K562 (cell line): ENCODE data around the gene MARCO.

ENCODE experiments used
- EP300 ChIP-seq: IDR thresholded peaks from 2 replicates; pipeline ENCODE4 v1.6.1; 2012; ENCODE audit warnings: low read length, improper control_type of control experiment
- EZH2 ChIP-seq: IDR thresholded peaks from 2 replicates; pipeline ENCODE4 v1.6.1; 2012; ENCODE audit warnings: low read depth, mild to moderate bottlenecking, inconsistent platforms, low read length, borderline replicate concordance
- MCM2 ChIP-seq: fragments of 450-650 bp; IDR thresholded peaks from 2 replicates; pipeline ENCODE4 v1.6.1; 2017; ENCODE audit warnings: low read depth, mild to moderate bottlenecking
- OTX1 ChIP-seq: fragments of 450-650 bp; formaldehyde crosslinking; IDR thresholded peaks from 2 replicates; pipeline ENCODE4 v1.4.0; 2022; ENCODE audit warnings: mild to moderate bottlenecking
- RAD21 ChIP-seq, 2 experiments: fragments of 250-450 bp in 1 of 2; fragments of 450-650 bp in 1 of 2; sonication (Bioruptor Pico) in 1 of 2; formaldehyde crosslinking in 1 of 2; IDR thresholded peaks in 1 of 2; conservative IDR thresholded peaks in 1 of 2; 2 replicates each; pipeline versions ENCODE4 v1.4.0 to v1.8.0; 2020 to 2022; ENCODE audit warnings: mild to moderate bottlenecking in 2 of 2, moderate library complexity in 1 of 2
- SRSF9 ChIP-seq: fragments of 200-400 bp; formaldehyde crosslinking; IDR thresholded peaks from 2 replicates; pipeline ENCODE4 v1.6.1; 2017; ENCODE audit warnings: low read depth, low read length, borderline replicate concordance
- TAF1 ChIP-seq: IDR thresholded peaks from 2 replicates; pipeline ENCODE4 v1.6.1; 2011; ENCODE audit warnings: mild to moderate bottlenecking, low read length, moderate library complexity; ENCODE audit not compliant: insufficient read depth, control insufficient read depth, severe bottlenecking; ENCODE audit errors: extremely low read depth
- ZNF274 ChIP-seq: IDR thresholded peaks from 2 replicates; pipeline ENCODE4 v1.6.1; 2011; ENCODE audit warnings: low read depth, mild to moderate bottlenecking, low read length, moderate library complexity, borderline replicate concordance
- ZNF3 ChIP-seq: fragments of 250-450 bp; sonication (Bioruptor Pico); IDR thresholded peaks from 2 replicates; pipeline ENCODE4 v1.5.0; 2021; ENCODE audit warnings: mild to moderate bottlenecking, moderate library complexity
- ZZZ3 ChIP-seq: fragments of 450-650 bp; IDR thresholded peaks from 2 replicates; pipeline ENCODE4 v1.6.1; 2016; ENCODE audit warnings: antibody characterized with exemption, mild to moderate bottlenecking, moderate library complexity
- TF ChIP-seq, protein P1 (sequence below), 3 experiments: IDR thresholded peaks in 2 of 3; conservative IDR thresholded peaks in 1 of 3; 2 replicates each; pipeline ENCODE4 v1.5.1; 2011 to 2012; ENCODE audit warnings: low read length in 3 of 3, mild to moderate bottlenecking in 3 of 3, control low read depth in 2 of 3, improper control_type of control experiment in 1 of 3, inconsistent platforms in 1 of 3, low read depth in 1 of 3, mixed read lengths in 1 of 3, moderate library complexity in 1 of 3; ENCODE audit not compliant: insufficient read depth in 2 of 3
- TF ChIP-seq, protein P2 (sequence below): sonication (generic); formaldehyde crosslinking; IDR thresholded peaks from 2 replicates; pipeline ENCODE4 v1.8.1; 2023; ENCODE audit warnings: mild to moderate bottlenecking, missing genetic modification reagents, moderate library complexity
- TF ChIP-seq, protein P3 (sequence below), 2 experiments: fragments of 450-650 bp; IDR thresholded peaks; 2 replicates each; pipeline ENCODE4 v1.6.1; 2016; ENCODE audit warnings: mild to moderate bottlenecking in 2 of 2, borderline replicate concordance in 1 of 2, low read depth in 1 of 2, moderate library complexity in 1 of 2

DNA sequence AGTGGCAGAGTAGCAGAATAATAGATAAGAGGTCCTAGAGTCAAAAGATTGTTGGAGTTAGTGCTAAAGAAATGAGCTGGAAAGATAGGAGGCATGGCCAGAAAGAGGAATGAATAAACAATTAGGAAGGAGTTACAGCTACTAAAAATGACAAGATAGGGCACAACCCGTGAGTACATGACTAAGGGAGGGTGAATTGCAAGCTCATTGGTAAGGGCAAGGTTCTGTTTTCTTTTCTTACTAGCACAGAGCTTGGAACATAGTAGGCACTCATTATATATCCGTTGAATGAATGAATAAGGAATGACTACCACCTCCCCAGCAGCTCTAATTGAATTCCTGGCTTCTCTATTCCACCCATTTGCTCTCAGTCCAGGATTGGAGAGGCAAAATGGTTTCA is 5.7 kb upstream of the MARCO start:
- TF ChIP-seq, protein P1, sequence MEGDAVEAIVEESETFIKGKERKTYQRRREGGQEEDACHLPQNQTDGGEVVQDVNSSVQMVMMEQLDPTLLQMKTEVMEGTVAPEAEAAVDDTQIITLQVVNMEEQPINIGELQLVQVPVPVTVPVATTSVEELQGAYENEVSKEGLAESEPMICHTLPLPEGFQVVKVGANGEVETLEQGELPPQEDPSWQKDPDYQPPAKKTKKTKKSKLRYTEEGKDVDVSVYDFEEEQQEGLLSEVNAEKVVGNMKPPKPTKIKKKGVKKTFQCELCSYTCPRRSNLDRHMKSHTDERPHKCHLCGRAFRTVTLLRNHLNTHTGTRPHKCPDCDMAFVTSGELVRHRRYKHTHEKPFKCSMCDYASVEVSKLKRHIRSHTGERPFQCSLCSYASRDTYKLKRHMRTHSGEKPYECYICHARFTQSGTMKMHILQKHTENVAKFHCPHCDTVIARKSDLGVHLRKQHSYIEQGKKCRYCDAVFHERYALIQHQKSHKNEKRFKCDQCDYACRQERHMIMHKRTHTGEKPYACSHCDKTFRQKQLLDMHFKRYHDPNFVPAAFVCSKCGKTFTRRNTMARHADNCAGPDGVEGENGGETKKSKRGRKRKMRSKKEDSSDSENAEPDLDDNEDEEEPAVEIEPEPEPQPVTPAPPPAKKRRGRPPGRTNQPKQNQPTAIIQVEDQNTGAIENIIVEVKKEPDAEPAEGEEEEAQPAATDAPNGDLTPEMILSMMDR (IDR thresholded peaks at IDR 0.05 in 2 of 3, conservative IDR thresholded peaks at IDR 0.05 in 1 of 3; ENCODE audit: insufficient read depth in 2 of 3, low read depth in 1 of 3, low read length in 3 of 3): no peak
- TF ChIP-seq MCM2 (no peak), ZZZ3 (no peak), SRSF9 (no peak), TAF1 (no peak), RAD21 (CRISPR knock-in tag; conservative IDR thresholded peaks at IDR 0.05 in 1 of 2, IDR thresholded peaks at IDR 0.05 in 1 of 2) (no peak), ZNF274 (no peak), OTX1 (CRISPR knock-in tag) (no peak), EZH2 (no peak), ZNF3 (CRISPR knock-in tag) (no peak), EP300 (no peak)
- TF ChIP-seq, protein P2, sequence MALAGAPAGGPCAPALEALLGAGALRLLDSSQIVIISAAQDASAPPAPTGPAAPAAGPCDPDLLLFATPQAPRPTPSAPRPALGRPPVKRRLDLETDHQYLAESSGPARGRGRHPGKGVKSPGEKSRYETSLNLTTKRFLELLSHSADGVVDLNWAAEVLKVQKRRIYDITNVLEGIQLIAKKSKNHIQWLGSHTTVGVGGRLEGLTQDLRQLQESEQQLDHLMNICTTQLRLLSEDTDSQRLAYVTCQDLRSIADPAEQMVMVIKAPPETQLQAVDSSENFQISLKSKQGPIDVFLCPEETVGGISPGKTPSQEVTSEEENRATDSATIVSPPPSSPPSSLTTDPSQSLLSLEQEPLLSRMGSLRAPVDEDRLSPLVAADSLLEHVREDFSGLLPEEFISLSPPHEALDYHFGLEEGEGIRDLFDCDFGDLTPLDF (CRISPR knock-in tag): no peak
- TF ChIP-seq, protein P3, sequence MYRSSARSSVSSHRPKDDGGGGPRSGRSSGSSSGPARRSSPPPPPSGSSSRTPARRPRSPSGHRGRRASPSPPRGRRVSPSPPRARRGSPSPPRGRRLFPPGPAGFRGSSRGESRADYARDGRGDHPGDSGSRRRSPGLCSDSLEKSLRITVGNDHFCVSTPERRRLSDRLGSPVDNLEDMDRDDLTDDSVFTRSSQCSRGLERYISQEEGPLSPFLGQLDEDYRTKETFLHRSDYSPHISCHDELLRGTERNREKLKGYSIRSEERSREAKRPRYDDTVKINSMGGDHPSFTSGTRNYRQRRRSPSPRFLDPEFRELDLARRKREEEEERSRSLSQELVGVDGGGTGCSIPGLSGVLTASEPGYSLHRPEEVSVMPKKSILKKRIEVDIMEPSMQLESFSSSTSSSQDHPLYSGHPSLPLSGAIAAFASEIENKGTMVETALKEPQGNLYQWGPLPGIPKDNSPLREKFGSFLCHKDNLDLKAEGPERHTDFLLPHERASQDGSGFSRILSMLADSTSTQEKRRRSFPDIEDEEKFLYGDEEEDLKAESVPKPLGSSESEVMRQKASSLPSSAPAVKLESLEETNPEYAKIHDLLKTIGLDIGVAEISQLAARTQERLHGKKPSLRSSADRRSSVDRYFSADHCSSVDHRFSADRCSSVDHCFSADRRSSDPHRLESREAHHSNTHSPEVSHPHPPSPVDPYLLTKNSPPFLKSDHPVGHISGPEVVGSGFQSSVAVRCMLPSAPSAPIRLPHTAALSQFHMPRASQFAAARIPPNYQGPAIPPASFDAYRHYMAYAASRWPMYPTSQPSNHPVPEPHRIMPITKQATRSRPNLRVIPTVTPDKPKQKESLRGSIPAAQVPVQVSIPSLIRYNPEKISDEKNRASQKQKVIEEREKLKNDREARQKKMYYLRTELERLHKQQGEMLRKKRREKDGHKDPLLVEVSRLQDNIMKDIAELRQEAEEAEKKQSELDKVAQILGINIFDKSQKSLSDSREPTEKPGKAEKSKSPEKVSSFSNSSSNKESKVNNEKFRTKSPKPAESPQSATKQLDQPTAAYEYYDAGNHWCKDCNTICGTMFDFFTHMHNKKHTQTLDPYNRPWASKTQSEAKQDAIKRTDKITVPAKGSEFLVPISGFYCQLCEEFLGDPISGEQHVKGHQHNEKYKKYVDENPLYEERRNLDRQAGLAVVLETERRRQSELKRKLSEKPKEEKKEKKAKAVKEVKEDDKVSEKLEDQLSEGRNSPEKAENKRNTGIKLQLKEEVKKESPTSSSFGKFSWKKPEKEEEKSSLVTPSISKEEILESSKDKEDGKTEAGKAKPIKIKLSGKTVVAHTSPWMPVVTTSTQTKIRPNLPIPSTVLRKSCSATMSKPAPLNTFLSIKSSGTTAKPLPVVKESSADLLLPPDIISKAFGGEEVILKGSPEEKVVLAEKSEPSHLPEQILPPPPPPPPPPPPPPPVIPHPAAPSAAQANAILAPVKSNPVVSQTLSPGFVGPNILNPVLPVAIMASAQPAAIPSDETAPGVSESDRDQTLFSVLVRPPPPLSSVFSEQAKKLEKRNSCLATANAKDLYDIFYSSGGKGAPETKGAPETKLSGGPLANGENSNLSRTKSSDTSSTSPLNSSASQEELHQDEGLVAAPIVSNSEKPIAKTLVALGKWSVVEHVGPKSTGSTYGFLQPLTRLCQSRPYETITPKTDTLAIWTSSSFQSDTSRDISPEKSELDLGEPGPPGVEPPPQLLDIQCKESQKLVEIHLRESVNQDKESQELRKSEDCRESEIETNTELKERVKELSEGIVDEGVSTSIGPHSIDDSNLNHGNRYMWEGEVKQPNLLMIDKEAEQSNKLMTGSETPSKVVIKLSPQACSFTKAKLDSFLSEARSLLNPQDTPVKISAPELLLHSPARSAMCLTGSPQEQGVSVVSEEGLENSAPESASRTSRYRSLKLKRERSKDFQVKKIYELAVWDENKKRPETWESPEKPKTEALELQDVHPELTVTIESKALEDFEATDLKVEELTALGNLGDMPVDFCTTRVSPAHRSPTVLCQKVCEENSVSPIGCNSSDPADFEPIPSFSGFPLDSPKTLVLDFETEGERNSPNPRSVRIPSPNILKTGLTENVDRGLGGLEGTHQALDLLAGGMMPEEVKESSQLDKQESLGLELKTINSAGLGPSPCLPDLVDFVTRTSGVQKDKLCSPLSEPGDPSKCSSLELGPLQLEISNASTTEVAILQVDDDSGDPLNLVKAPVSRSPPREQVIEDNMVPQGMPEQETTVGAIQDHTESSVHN (IDR thresholded peaks at IDR 0.05; ENCODE audit: borderline replicate concordance in 1 of 2, low read depth in 1 of 2): no peak
